Esophagus muscularis mucosa (tissue), 4 donors: ENCODE data around the gene CPLX4. TPM values are rescaled to one million over a fixed set of nuclear protein-coding genes. Genes with fewer than 3 reads are reported as not detected.

Source experiments
- DNase-seq: peaks from one replicate; pipeline ENCODE4 v3.0.0-alpha.2; 2017; ENCODE audit errors: extremely low spot score
- H3K27ac ChIP-seq, 4 donors: fragments of 200-600 bp; sonication (generic); replicated peaks in 1 of 4; 1 replicate in 3 of 4; 2 replicates in 1 of 4; pipeline ENCODE4 v1.5.1; 2016 to 2019; ENCODE audit warnings: mild to moderate bottlenecking in 1 of 4
- H3K27me3 ChIP-seq, 4 donors: fragments of 200-600 bp; sonication (generic); one replicate each; pipeline versions ENCODE4 v1.5.1 to v1.6.0; 2016 to 2019
- H3K36me3 ChIP-seq, 4 donors: fragments of 200-600 bp; sonication (generic); one replicate each; pipeline ENCODE4 v1.5.1; 2016 to 2019
- H3K4me1 ChIP-seq, 4 donors: fragments of 200-600 bp; sonication (generic); one replicate each; pipeline ENCODE4 v1.5.1; 2016 to 2019
- H3K4me3 ChIP-seq, 4 donors: fragments of 200-600 bp; sonication (generic); 1 replicate in 2 of 4; 2 replicates in 2 of 4; pipeline ENCODE4 v1.5.1; 2016 to 2019; ENCODE audit warnings: mild to moderate bottlenecking in 4 of 4, moderate library complexity in 1 of 4
- H3K9me3 ChIP-seq, 4 donors: fragments of 200-600 bp; sonication (generic); 1 replicate in 3 of 4; 2 replicates in 1 of 4; pipeline ENCODE4 v1.5.1; 2016 to 2019
- EP300 ChIP-seq: sonication (generic); formaldehyde crosslinking; IDR thresholded peaks from one replicate; pipeline ENCODE4 v1.6.1; 2017; ENCODE audit warnings: antibody characterized with exemption
- POLR2A ChIP-seq: fragments of 450-650 bp; IDR thresholded peaks from one replicate; pipeline ENCODE4 v1.6.1; 2017; ENCODE audit warnings: antibody characterized with exemption, moderate library complexity, mild to moderate bottlenecking, low read depth
- POLR2AphosphoS5 ChIP-seq, 2 donors: sonication (generic); formaldehyde crosslinking; IDR thresholded peaks; one replicate each; pipeline ENCODE4 v1.6.1; 2017; ENCODE audit warnings: antibody characterized with exemption in 2 of 2
- WGBS: methylation state at CpG from one replicate; pipeline ENCODE4 v1.1.5; 2018; 5-methylcytosine and 5-hydroxymethylcytosine counted together
- intact Hi-C: fragments of 100-400 bp; cut with DNase I; formaldehyde crosslinking; loops from one replicate; pipeline ENCODE4 v1.15.1; 2023
- total RNA-seq, 4 donors: library from RNA; depleted of rRNA; stranded (reverse); fragments of >200 nt; gene quantifications; one replicate each; pipeline versions ENCODE4 v1.1.0 to v1.2.1, GENCODE V29; 2016
- TF ChIP-seq, protein P1 (sequence below), 3 experiments: fragments of 200-600 bp in 2 of 3; fragments of 450-650 bp in 1 of 3; sonication (generic) in 2 of 3; IDR thresholded peaks; one replicate each; pipeline ENCODE4 v1.5.1; 2017 to 2019; ENCODE audit warnings: antibody characterized with exemption in 3 of 3, mild to moderate bottlenecking in 2 of 3, moderate library complexity in 1 of 3

CPLX4 gene
- total RNA-seq, 4 donors from 2014 or later, result not detected

DNA sequence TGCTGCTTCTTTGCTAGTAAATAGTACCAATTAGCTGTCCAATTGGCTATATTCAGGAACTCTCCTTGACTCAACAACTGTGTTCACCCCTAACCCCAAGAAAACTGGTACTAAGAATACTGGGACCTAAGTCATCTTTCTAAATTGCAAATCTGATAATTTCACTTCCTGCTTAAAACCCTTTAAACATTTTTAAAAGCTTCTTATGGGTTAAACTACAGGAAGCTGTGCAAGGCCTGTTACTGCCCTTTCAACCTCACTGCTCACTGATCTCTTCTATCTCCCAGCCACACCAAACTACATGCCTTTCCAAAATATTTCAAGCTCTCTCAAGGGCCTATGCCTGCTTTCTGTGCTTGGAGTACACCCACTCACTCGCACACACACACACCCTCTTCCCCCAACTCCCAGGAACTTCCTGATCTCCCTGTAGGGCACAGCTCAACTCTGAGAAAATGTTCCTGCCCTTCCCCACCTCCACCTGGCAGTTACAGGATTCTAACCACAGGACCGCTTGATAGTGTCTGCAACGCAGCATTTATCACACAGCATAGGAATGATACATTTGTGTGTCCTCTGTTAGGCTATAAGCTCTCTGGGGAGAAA is 33.9 kb upstream of the CPLX4 start:
- Histone ChIP-seq H3K9me3 (no peaks in the 10 kb centered on the region), H3K27ac (no peak overlapping the region), H3K27me3 (no peaks in the 10 kb centered on the region), H3K4me3 (no peak overlapping the region), H3K4me1 (peaks cover 0 to 14% (median 8%) of the 10 kb centered on the region in 4 donors), H3K36me3 (peaks cover 33 to 91% (median 67%) of the 10 kb centered on the region in 4 donors)
- intact Hi-C loops, result no loop called here
- 87% methylated on average over 3 of the region's 3 CpGs for WGBS
- TF ChIP-seq, protein P1, sequence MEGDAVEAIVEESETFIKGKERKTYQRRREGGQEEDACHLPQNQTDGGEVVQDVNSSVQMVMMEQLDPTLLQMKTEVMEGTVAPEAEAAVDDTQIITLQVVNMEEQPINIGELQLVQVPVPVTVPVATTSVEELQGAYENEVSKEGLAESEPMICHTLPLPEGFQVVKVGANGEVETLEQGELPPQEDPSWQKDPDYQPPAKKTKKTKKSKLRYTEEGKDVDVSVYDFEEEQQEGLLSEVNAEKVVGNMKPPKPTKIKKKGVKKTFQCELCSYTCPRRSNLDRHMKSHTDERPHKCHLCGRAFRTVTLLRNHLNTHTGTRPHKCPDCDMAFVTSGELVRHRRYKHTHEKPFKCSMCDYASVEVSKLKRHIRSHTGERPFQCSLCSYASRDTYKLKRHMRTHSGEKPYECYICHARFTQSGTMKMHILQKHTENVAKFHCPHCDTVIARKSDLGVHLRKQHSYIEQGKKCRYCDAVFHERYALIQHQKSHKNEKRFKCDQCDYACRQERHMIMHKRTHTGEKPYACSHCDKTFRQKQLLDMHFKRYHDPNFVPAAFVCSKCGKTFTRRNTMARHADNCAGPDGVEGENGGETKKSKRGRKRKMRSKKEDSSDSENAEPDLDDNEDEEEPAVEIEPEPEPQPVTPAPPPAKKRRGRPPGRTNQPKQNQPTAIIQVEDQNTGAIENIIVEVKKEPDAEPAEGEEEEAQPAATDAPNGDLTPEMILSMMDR (IDR thresholded peaks at IDR 0.05), result no peak
- TF ChIP-seq POLR2A (no peak), EP300 (no peak), POLR2AphosphoS5 (IDR thresholded peaks at IDR 0.05) (no peak)
- no peak for DNase-seq

DNA sequence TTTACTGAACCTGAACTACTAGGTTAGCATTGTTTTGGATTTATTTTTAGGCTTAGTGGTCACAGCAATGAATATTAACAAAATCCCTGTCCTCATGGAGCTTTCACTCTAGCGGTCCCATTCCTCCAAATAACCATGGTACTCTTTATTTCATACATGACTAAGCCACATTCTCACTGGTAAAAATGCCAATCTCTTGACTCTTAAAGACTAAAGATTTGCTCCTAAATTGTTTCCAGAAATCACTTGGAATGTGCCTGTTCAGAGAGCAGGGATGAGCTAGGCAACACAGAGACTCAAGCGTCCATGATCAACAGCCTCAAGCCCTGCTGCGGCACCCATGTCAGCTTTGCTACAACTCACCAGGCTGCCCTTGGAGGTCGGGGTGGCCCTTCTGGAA is 27.1 kb upstream of the CPLX4 start:
- Histone ChIP-seq H3K27me3 (no peaks in the 10 kb centered on the region), H3K36me3 (peaks cover 36 to 98% (median 66%) of the 10 kb centered on the region in 4 donors)
- WGBS, result 100% methylated on average over 4 of the region's 4 CpGs

DNA sequence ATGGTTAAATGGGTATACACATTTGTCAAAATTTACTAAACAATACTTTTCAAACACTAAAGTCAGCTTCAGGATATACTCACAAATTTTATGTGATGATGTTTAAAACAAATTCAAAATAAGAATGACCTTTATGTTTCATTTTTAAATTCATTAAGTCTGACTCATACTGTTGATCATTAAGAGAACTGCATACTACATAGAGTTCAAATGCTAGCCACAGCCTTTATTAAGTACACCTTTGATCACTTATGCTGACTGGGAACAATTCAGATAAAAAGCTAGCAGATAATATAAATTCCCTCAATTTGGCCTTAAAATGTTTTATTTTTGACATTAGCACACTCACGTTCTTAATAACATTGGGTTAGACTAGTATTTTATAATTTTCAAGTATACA is 26.5 kb upstream of the CPLX4 start:
- H3K4me1 ChIP-seq, result no peaks in the 10 kb centered on the region
- peaks cover 36 to 98% (median 66%) of the 10 kb centered on the region in 4 donors for H3K36me3 ChIP-seq
- no peak overlapping the region for H3K27ac ChIP-seq
- TF ChIP-seq POLR2AphosphoS5 (IDR thresholded peaks at IDR 0.05), result no peak
- TF ChIP-seq EP300, result no peak
- TF ChIP-seq, protein P1 (IDR thresholded peaks at IDR 0.05), result no peak
- TF ChIP-seq POLR2A, result no peak
- H3K27me3 ChIP-seq, result no peaks in the 10 kb centered on the region
- intact Hi-C loops, result no loop called here
- no peak for DNase-seq
- no peak overlapping the region for H3K4me3 ChIP-seq
- WGBS, result 3% methylated on average over 1 of the region's 1 CpG
- peaks cover 0 to 7% (median 3%) of the 10 kb centered on the region in 4 donors for H3K9me3 ChIP-seq

More for the DNA sequence above, 27.1 kb upstream of the CPLX4 start:
- intact Hi-C loops, result no loop called here
- TF ChIP-seq POLR2A, result no peak
- TF ChIP-seq, protein P1 (IDR thresholded peaks at IDR 0.05), result no peak
- TF ChIP-seq POLR2AphosphoS5 (IDR thresholded peaks at IDR 0.05), result no peak
- TF ChIP-seq EP300, result no peak
- Histone ChIP-seq H3K4me3 (no peak overlapping the region), H3K27ac (no peak overlapping the region), H3K4me1 (no peaks in the 10 kb centered on the region), H3K9me3 (peaks cover 0 to 1% (median 0%) of the 10 kb centered on the region in 4 donors)
- DNase-seq, result no peak

DNA sequence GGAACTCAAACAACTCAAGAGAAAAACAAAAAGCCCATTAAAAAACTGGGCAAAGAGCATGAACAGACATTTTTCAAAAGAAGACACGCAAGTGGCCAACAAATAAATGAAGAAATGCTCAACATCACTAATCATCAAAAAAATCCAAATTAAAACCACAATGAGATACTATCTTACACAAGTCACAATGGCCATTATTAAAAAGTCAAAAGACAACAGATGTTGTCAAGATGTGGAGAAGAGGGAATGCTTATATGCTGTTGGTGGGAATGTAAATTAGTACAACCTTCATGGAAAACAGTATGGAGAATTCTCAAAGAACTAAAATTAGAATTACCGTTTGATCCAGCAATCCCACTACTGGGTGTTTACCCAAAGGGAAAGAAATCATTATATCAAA is 25.5 kb upstream of the CPLX4 start:
- H3K9me3 ChIP-seq, result peaks cover 0 to 10% (median 7%) of the 10 kb centered on the region in 4 donors
- DNase-seq, result no peak
- H3K27ac ChIP-seq, result no peak overlapping the region
- intact Hi-C loops, result no loop called here
- no peak overlapping the region for H3K4me3 ChIP-seq
- no peaks in the 10 kb centered on the region for H3K27me3 ChIP-seq
- no peaks in the 10 kb centered on the region for H3K4me1 ChIP-seq
- 100% methylated on average over 2 of the region's 2 CpGs for WGBS
- peaks cover 43 to 98% (median 69%) of the 10 kb centered on the region in 4 donors for H3K36me3 ChIP-seq
- no peak for TF ChIP-seq POLR2A
- TF ChIP-seq, protein P1 (IDR thresholded peaks at IDR 0.05), result no peak
- no peak for TF ChIP-seq POLR2AphosphoS5 (IDR thresholded peaks at IDR 0.05)
- TF ChIP-seq EP300, result no peak

DNA sequence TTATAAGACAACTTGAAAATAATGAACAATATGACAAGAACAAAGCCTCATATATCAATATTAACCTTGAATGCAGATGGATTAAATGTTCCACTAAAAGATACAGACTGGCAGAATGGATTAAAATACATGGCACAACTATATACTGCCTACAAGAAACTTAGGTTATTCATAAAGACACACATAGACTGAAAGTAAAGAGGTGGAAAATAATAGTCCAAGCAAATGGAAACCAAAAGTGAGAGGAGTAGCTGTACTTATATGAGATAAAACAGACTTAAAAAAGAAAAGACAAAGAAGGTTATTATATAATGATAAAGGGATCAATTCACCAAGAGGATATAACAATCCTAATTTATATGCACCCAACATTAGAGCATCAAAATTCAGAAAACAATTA is 22.4 kb upstream of the CPLX4 start:
- no peak overlapping the region for H3K4me3 ChIP-seq
- peaks cover 0 to 10% (median 7%) of the 10 kb centered on the region in 4 donors for H3K9me3 ChIP-seq
- DNase-seq, result no peak
- H3K27me3 ChIP-seq, result no peaks in the 10 kb centered on the region
- H3K36me3 ChIP-seq, result peaks cover 44 to 98% (median 72%) of the 10 kb centered on the region in 4 donors
- TF ChIP-seq POLR2AphosphoS5 (IDR thresholded peaks at IDR 0.05), result no peak
- TF ChIP-seq, protein P1 (IDR thresholded peaks at IDR 0.05), result no peak
- TF ChIP-seq POLR2A, result no peak
- no peak for TF ChIP-seq EP300
- no peaks in the 10 kb centered on the region for H3K4me1 ChIP-seq
- no peak overlapping the region for H3K27ac ChIP-seq
- intact Hi-C loops, result no loop called here
